HG02981 (cell line): ENCODE data around the gene FASTK.

Experiments used
- ATAC-seq: cut with Tn5 transposase; IDR thresholded peaks from one replicate; pipeline ENCODE4 v1.9.1; 2021; ENCODE audit warnings: mild to moderate bottlenecking, moderate library complexity; ENCODE audit not compliant: unreplicated experiment

The FASTK gene

DNA sequence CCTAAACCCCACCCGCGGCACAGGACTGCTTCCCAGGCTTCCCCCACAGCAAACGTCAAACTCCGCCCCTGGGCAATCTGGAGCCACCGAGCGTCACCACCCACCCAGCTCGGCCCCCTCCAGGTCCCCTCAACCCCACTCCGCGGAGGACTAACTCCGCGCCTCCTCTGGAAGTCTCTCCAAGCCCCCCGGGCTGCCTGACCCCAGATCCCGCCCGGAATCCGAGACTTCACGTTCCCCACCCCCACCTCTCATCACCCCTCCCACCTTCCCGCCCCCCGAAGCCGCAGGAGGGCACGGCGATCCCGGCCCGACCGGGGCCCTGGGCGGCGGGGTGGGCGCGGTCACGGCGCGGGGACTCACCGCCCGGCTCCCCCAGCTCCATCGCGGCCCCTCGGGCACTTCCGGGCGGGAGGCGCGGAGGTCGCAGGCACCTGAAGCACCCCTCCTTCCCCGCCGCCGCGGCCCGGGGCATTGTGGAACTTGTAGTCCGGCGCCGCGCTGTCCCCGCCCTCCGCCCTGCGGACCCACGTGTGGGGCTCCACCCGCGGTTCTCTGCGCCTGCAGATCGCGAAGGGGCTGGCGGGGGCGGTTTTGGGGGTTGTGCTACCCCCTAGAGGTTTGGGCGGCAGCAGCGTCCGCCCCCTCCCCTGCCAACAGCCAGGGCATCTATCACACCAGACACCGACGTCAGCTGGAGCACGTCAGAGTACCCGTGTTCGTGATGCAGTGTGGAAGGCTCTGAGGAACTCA is 2.6 kb upstream of the FASTK start, which contains the start of gene TMUB1:
TMUB1 (minus strand) TSS at position 423 of the 753 bp plus-strand sequence. CDS start 930 bp downstream, outside the sequence.
- peak; percentile 41 for ATAC-seq

GRCh38 chr7:151082141-151083070 is 1.8 kb upstream of the FASTK start:
- no peak for ATAC-seq

GRCh38 chr7:151081170-151082101 is 827 bp upstream of the FASTK start:
- no peak for ATAC-seq

GRCh38 chr7:151080067-151080521 is 515 bp downstream of the FASTK start:
- ATAC-seq, result peak; percentile 2

- ATAC-seq, result no peak
Measured at GRCh38 chr7:151079199-151079910, 1.3 kb downstream of the FASTK start.

DNA sequence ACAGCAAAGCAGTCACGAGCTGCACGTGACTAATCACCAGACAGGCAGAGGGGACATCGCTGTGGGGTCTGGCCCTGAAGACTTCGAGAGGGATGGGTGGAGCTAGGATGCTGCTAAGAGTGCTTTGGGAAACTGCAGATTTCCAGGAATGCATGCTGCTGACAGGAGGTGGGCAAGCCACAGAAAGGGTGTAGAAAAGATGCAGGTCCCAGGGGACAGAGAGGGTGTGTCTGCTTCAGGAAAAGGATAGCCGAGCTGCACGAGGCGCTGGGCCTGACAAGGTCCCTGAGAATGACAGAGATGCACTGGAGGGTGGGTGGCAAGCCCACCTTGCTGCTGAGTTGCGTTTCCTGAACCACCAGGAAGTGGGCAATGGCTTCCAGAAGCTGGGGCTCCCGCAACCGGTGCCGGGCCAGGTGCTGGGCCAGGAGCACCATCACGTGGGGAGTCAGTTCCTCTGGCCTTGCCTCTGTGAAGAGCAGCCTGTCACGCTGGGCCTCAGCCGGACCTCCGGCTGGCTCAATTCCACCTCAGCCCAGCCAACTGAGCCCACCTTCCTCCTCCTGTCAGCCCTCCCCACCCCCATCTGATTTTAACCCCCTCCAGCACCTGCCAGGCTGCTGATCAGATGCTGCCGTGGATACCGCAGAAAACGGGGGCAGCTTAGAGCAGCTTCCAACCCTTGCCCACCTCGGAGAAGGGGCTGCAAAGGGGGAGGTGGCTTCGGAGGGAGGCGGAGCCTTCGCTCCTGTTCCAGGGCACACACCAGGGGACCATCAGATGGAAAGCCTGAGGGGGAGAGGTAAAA is 2.2 kb downstream of the FASTK start:
- no peak for ATAC-seq

GRCh38 chr7:151077705-151078232 is 2.8 kb downstream of the FASTK start:
- ATAC-seq, result no peak

DNA sequence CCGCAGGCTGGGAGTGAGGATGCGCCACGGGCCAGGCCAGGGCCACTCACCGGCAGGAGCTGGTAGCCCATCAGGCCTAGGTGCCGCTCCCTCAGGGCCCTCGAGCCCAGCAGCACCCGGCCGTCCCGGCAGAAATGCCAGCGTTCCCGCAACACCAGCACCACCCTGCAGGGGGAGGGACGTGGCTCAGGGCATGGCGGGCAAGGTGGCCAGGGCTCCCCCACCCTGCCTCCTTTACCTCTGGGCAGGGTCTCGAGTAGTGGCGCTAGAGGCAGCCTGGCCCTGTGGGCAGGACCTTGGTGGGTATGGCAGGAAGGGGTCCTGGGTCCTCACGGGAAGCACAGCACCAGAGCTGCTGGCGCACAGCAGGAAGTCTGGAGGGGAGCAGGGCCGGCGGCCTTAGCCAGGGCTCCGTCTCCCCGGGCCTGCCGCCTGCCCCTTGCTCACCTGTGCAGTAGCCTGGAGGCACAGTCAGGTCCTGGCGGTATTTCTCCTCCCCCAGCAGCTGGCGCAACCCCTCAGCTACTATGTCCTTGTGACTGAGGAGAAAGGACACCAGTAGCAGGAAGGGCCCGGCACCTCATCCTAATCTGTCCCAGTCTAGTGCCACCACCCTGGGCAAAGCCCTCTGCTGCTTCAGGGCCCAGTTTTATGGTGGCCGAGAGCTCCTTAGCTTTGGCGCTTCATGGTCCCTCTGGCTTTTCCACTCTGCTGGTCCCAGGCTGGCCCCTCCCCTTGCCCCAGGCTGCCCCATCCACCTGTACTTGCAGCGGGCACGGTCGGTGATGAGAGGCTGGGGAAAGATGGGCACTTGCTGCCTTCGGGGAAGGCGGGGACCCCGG is 3.5 kb downstream of the FASTK start:
- no peak for ATAC-seq

GRCh38 chr7:151075978-151076426 is 4.6 kb downstream of the FASTK start:
- no peak for ATAC-seq

DNA sequence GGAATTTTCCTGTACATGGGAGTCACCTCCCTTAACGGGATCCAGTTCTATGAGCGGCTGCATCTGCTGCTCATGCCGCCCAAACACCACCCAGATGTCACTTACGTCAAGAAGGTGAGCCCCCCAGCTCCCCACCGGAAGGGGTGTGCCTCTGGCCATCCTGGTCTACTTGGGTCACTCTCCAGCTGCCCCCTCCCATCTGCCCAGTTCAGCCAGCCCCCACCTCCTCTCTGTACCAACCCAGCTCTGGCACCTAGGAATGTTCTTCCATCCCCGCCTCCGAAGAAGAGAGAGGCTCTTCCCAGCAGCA is 5.0 kb downstream of the FASTK start:
- ATAC-seq, result no peak

- no peak for ATAC-seq
Measured at GRCh38 chr7:151074817-151075661, 5.6 kb downstream of the FASTK start.

GRCh38 chr7:151073990-151074389 is 6.6 kb downstream of the FASTK start:
- no peak for ATAC-seq

DNA sequence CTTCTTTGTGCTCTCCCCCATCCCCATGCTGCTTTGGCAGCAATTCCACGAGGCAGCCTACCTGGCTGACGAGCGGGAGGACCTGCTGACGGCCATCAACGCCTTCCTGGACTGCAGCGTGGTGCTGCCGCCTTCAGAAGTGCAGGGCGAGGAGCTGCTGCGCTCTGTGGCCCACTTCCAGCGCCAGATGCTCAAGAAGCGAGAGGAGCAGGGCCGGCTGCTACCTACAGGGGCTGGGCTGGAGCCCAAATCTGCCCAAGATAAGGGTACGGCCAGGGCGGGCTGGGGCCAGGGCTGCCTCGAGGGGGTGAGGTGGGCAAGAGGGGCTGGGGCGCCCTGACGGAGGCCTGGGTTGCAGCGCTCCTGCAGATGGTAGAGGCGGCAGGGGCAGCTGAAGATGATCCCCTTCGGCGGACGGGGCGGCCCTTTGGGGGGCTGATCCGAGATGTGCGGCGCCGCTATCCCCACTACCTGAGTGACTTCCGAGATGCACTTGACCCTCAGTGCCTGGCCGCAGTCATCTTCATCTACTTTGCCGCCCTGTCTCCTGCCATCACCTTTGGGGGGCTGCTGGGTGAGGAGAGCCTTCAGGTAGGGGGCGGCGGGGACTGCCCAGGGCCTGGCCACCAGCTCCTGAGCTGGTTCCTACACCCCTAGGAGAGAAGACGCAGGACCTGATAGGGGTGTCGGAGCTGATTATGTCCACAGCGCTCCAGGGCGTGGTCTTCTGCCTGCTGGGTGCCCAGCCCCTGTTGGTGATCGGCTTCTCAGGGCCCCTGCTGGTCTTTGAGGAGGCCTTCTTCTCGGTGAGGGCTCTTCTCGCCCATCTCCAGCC is 9.4 kb downstream of the FASTK start:
- no peak for ATAC-seq

DNA sequence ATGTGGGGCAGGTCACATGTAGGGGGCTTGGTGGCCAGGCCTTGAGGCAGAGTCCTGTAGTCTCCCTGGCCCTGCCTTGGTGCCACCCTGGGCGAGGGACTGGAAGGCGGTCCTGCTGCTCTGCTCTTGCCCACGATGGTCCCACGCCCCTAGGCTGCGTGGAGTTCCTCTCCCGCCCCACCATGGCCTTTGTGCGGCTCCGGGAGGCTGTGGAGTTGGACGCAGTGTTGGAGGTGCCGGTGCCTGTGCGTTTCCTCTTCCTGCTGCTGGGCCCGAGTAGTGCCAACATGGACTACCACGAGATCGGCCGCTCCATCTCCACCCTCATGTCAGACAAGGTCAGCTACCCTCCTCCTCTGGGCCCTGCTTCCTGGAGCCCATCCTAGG is 10.0 kb downstream of the FASTK start:
- no peak for ATAC-seq

DNA sequence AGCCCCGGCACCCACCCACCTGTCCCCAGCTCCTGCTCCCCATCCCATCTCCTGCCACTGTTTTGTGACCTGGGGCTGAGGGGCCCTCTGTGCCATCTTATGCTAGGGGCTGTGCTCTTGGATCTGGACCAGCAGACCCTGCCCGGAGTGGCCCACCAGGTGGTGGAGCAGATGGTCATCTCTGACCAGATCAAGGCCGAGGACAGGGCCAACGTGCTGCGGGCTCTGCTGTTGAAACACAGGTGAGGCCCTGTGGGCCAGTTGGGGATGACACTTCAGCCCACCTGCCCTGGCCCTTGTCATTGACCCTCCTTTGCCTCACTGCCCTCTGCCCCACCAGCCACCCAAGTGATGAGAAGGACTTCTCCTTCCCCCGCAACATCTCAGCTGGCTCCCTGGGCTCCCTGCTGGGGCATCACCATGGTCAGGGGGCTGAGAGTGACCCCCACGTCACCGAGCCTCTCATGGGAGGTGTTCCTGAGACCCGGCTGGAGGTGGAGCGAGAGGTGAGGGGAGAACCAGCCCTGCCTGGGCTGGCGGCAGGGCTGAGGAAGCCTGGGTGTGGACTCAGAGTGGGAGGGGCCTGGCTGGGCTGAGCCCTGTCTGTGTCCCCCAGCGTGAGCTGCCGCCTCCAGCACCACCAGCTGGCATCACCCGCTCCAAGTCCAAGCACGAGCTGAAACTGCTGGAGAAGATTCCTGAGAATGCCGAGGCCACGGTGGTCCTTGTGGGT is 10.6 kb downstream of the FASTK start:
- no peak for ATAC-seq
